Measurements from ENCODE around the gene DNAJC24.

DNA sequence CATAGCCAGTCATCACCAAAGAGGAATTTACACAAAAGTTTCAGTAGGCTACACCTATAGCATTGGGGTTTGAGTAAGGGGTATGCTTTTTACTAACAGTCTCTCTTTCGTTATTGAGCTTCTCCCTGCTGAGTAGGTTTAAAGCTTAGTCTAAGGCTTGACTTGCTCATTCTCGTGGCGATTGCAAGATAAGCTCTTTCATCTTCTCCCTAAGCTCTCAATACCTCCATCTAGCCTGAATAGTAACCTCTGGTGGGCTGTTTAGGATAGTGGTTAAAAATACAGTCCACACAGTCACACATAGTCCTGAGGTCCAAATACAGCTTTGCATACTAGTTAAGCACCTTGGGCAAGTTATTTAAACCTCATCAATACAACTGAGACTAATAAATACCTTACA lies 74.1 kb downstream of the DNAJC24 start:
- TF ChIP-seq, protein P1, sequence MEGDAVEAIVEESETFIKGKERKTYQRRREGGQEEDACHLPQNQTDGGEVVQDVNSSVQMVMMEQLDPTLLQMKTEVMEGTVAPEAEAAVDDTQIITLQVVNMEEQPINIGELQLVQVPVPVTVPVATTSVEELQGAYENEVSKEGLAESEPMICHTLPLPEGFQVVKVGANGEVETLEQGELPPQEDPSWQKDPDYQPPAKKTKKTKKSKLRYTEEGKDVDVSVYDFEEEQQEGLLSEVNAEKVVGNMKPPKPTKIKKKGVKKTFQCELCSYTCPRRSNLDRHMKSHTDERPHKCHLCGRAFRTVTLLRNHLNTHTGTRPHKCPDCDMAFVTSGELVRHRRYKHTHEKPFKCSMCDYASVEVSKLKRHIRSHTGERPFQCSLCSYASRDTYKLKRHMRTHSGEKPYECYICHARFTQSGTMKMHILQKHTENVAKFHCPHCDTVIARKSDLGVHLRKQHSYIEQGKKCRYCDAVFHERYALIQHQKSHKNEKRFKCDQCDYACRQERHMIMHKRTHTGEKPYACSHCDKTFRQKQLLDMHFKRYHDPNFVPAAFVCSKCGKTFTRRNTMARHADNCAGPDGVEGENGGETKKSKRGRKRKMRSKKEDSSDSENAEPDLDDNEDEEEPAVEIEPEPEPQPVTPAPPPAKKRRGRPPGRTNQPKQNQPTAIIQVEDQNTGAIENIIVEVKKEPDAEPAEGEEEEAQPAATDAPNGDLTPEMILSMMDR (IDR thresholded peaks at IDR 0.05; ENCODE audit: poor library complexity, severe bottlenecking) = no peak
- TF ChIP-seq EP300 (conservative IDR thresholded peaks at IDR 0.05; ENCODE audit: poor library complexity, severe bottlenecking) (no peak), SMC3 (conservative IDR thresholded peaks at IDR 0.05; ENCODE audit: poor library complexity) (no peak), RAD21 (conservative IDR thresholded peaks at IDR 0.05) (no peak), POLR2AphosphoS5 (IDR thresholded peaks at IDR 0.05) (no peak), REST (IDR thresholded peaks at IDR 0.05; ENCODE audit: borderline replicate concordance) (no peak), EZH2 (IDR thresholded peaks at IDR 0.05; ENCODE audit: borderline replicate concordance, insufficient read depth, low read length, poor library complexity, severe bottlenecking) (no peak), TAF1 (IDR thresholded peaks at IDR 0.05; ENCODE audit: low read depth) (no peak), MXI1 (conservative IDR thresholded peaks at IDR 0.05; ENCODE audit: poor library complexity, severe bottlenecking) (no peak)
